AG04450 (cell line): ENCODE measurements around the gene PCIF1. TPM values are rescaled to one million over a fixed set of nuclear protein-coding genes. Genes with fewer than 3 reads are reported as not detected.

ENCODE experiments used
- CTCF ChIA-PET: fragments of 300-600, 350-600 bp; formaldehyde crosslinking; extraction: SDS; loops from one replicate; lab custom pipeline; 2022; ENCODE audit warnings: antibody characterized with exemption, inconsistent platforms; lab: Charles Lee
- POLR2A ChIA-PET: fragments of 350-600 bp; formaldehyde crosslinking; extraction: SDS; loops from one replicate; lab custom pipeline; 2021; ENCODE audit warnings: antibody characterized with exemption, inconsistent platforms; lab: Yijun Ruan, JAX
- DNase-seq: peaks from one replicate; pipeline ENCODE4 v3.0.0-alpha.2; 2011; ENCODE audit warnings: low read depth, low spot score
- H3K27ac ChIP-seq: one replicate; pipeline ENCODE4 v1.5.1; 2012; ENCODE audit warnings: low read depth, low read length, control low read depth
- H3K27me3 ChIP-seq: one replicate; pipeline ENCODE4 v1.6.0; 2012; ENCODE audit warnings: low read length; ENCODE audit not compliant: control insufficient read depth, insufficient read depth
- H3K4me3 ChIP-seq: 2 replicates; pipeline ENCODE4 v1.5.1; 2011; ENCODE audit warnings: mild to moderate bottlenecking, low read depth, low read length, control low read depth
- H3K9me3 ChIP-seq: 2 replicates; pipeline ENCODE4 v1.5.1; 2012; ENCODE audit warnings: low read length; ENCODE audit not compliant: control insufficient read depth, insufficient read depth
- CTCF ChIP-seq: IDR thresholded peaks from 2 replicates; pipeline ENCODE4 v1.5.1; 2011; ENCODE audit warnings: low read depth, low read length, control low read depth, inconsistent platforms
- polyA plus RNA-seq: library from polyadenylated mRNA; depleted of rRNA; stranded (reverse); fragments of >200 nt; gene quantifications from 2 replicates; pipeline ENCODE4 v1.2.3, GENCODE V29; 2011

The PCIF1 gene
- polyA plus RNA-seq, 1 experiment = 11.5 TPM

DNA sequence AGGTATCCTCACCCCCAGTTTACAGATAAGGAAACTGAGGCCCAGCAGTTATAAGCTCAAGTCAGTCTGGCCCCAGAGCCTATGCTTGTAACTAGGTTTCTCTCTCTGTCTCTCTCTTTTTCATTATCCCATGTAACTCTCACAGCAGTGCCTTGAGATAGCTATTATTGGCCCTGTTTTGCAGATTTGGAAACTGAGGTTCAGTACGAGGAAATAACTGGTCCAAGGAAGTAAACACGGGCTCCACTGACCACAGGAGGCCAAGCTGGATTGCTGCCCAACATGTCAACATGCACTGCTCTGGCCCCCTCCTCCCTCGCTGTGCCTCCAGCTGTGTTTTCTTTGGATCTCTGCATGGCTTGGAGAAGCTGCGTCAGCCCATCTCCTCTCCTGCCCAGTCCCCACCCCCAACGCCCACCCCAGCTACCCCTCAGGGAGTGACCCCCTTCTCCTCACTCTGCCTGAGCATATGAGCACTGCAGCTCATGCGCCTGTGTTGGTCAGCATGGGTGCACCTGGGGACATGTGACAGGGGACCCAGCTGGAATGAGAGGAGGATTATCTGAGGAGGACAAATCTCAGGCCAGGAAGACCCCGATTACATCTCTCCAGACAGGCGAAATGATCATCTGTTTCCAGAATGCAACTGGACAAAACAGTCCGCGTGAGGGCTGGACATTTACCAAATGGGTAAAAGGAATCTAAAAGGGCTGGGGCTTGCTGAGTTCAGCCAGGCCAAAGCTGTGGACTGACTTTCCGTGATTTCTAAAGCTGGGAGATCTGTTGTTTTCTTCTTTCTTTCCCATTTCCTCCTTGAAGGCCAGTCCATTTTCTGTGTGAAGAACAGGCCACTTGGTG, 14.7 kb upstream of the PCIF1 start:
- ChIA-PET POLR2A (interaction anchor here (0.6 to 3.5 kb wide), 9 partner anchors 8 to 102 kb away, joined by 3 to 36 read pairs (median 6); partner anchors contain the start of genes PCIF1 and PLTP), CTCF (interaction anchor here (1.1 to 2.7 kb wide), 2 partner anchors 14 to 50 kb away, joined by 3 to 12 read pairs; no protein-coding TSS in a partner anchor)
- peak overlapping the region; percentile 86 for H3K27ac ChIP-seq
- no peaks in the 10 kb centered on the region for H3K27me3 ChIP-seq
- DNase-seq = peak; percentile 82
- no peaks in the 10 kb centered on the region for H3K9me3 ChIP-seq
- no peak overlapping the region; the same call in 1 of the 2 replicates for H3K4me3 ChIP-seq
- TF ChIP-seq CTCF = no peak

DNA sequence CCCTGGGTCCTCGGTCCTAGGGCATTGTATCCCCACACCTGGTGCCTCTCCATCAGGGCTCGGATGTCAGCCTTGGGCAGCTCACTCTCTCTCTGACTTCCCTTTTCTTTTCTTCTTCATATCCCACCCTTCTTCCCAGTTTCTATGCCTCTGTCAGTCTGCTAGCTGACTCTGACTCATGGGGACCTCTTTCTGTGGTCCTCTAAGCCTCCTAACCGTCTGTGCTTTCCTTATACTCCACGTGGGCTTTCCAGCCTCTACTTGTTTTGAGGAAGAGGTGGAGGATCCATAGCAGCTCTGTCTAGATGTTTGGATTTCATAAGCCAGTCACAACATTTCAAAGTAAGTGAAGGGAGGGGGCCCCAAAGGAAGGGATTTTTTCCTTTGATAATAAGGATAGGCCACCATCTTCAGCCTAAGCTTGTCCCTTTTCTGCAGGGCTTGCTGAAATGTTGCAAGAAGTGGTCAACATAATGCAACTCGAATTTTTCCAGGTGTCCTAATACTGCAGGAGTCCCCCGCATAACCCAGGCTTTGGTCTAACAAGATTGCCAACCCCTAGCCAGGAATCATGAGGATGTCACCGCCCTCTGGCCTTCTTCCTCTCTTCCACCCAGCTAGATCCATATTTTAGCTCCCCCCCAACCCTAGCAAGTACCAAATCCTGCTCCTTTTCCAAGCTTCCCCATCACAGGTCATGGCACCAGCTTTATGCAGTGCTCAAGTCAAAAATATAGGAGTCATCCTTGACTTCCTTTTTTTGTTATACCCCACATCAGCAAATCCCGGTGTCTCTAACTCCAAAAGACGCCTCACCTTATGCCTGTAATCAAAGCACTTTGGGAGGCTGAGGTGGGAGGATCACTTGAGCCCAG, 13.8 kb upstream of the PCIF1 start:
- ChIA-PET POLR2A (interaction anchor here (1.0 to 3.5 kb wide), 6 partner anchors 9 to 103 kb away, joined by 3 to 36 read pairs (median 6); partner anchors contain the start of genes PCIF1 and PLTP), CTCF (interaction anchor here (1.1 to 2.7 kb wide), 2 partner anchors 13 to 49 kb away, joined by 3 to 12 read pairs; no protein-coding TSS in a partner anchor)
- TF ChIP-seq CTCF = no peak
- peak overlapping the region; percentile 7; the same call in 1 of the 2 replicates for H3K4me3 ChIP-seq
- H3K27ac ChIP-seq = peak overlapping the region; percentile 86
- no peaks in the 10 kb centered on the region for H3K9me3 ChIP-seq
- H3K27me3 ChIP-seq = no peaks in the 10 kb centered on the region
- DNase-seq = no peak

GRCh38 chr20:45921337-45922189, 12.9 kb upstream of the PCIF1 start:
- CTCF ChIA-PET = interaction anchor here (0.6 to 1.6 kb wide), 3 partner anchors 13 to 122 kb away, joined by 3 to 5 read pairs (median 4); partner anchors contain the start of gene PCIF1
- no peak for TF ChIP-seq CTCF

DNA sequence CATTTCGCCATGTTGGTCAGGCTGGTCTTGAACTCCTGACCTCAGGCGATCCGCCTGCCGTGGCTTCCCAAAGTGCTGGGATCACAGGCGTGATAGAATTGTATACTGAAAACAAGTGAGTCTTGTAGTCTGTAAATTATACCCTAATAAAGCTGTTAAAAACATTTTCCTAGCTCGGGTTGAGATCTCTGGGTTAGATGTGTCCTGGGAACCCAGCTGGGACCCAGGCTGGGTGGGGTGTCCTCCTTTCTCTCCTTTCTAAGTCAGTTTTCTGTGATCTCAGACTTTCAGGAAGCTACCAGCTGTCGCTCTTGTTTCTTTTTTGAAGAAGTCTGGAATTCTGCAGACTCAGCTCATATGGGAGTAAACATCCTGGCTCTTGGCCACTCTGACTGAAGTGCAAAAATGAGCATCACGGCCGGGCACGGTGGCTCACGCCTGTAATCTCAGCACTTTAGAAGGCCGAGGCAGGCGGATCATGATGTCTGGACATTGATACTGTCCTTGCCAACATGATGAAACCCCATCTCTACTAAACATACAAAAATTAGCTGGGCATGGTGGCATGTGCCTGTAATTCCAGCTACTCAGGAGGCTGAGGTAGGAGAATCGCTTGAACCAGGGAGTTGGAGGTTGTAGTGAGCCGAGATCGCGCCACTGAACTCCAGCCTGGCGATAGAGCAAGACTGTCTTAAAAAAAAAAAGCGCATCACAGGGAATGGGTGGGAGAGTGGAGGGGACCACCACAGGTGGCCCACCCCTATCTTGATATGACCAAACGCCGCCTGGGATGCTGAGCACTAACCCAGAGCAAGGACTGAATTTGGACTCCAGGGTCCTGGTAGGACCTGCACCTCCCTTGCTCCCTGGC, 9.9 kb upstream of the PCIF1 start:
- CTCF ChIA-PET = interaction anchor here (0.7 to 2.3 kb wide), 5 partner anchors 9 to 125 kb away, joined by 3 to 11 read pairs (median 5); no protein-coding TSS in a partner anchor
- peak overlapping the region; percentile 47 for H3K27ac ChIP-seq
- no peaks in the 10 kb centered on the region for H3K9me3 ChIP-seq
- POLR2A ChIA-PET = interaction anchor here (0.7 to 4.1 kb wide), 4 partner anchors 10 to 34 kb away, joined by 3 to 47 read pairs (median 11); partner anchors contain the start of genes CTSA, NEURL2, PCIF1 and PLTP
- no peak overlapping the region for H3K4me3 ChIP-seq
- H3K27me3 ChIP-seq = no peaks in the 10 kb centered on the region
- DNase-seq = no peak
- no peak for TF ChIP-seq CTCF

More at GRCh38 chr20:45921337-45922189, 12.9 kb upstream of the PCIF1 start:
- H3K27ac ChIP-seq = no peak overlapping the region
- H3K4me3 ChIP-seq = no peak overlapping the region
- POLR2A ChIA-PET = interaction anchor here (1.5 to 2.5 kb wide), 2 partner anchors 11 to 12 kb away, joined by 4 to 11 read pairs; no protein-coding TSS in a partner anchor
- H3K27me3 ChIP-seq = no peaks in the 10 kb centered on the region
- no peaks in the 10 kb centered on the region for H3K9me3 ChIP-seq
- no peak for DNase-seq
